Muscle layer of colon (tissue), 2 donors: ENCODE measurements around the gene VPS11.

Experiments
- H3K27ac ChIP-seq: one replicate; pipeline ENCODE4 v1.7.0; 2013; ENCODE audit warnings: low read depth, mild to moderate bottlenecking, low read length, moderate library complexity
- H3K27me3 ChIP-seq, 2 donors: one replicate each; pipeline ENCODE4 v1.7.0; 2013; ENCODE audit warnings: low read length in 2 of 2, mild to moderate bottlenecking in 2 of 2; ENCODE audit not compliant: insufficient read depth in 2 of 2, control insufficient read depth in 1 of 2
- H3K36me3 ChIP-seq: one replicate; pipeline ENCODE4 v1.7.0; 2013; ENCODE audit warnings: mild to moderate bottlenecking, low read length; ENCODE audit not compliant: insufficient read depth
- H3K4me1 ChIP-seq: one replicate; pipeline ENCODE4 v1.7.0; 2013; ENCODE audit warnings: mild to moderate bottlenecking, low read length; ENCODE audit not compliant: insufficient read depth
- H3K4me3 ChIP-seq, 2 donors: one replicate each; pipeline ENCODE4 v1.7.0; 2013; ENCODE audit warnings: low read length in 2 of 2, low read depth in 1 of 2, mild to moderate bottlenecking in 1 of 2, moderate library complexity in 1 of 2
- H3K9ac ChIP-seq: one replicate; pipeline ENCODE4 v1.7.0; 2013; ENCODE audit warnings: low read length
- H3K9me3 ChIP-seq: one replicate; pipeline ENCODE4 v1.7.0; 2013; ENCODE audit warnings: mild to moderate bottlenecking, low read length
- donor health status: abdominal sarcoma.
- donor health status: Adenocarcinoma of cecum.

VPS11 gene

DNA sequence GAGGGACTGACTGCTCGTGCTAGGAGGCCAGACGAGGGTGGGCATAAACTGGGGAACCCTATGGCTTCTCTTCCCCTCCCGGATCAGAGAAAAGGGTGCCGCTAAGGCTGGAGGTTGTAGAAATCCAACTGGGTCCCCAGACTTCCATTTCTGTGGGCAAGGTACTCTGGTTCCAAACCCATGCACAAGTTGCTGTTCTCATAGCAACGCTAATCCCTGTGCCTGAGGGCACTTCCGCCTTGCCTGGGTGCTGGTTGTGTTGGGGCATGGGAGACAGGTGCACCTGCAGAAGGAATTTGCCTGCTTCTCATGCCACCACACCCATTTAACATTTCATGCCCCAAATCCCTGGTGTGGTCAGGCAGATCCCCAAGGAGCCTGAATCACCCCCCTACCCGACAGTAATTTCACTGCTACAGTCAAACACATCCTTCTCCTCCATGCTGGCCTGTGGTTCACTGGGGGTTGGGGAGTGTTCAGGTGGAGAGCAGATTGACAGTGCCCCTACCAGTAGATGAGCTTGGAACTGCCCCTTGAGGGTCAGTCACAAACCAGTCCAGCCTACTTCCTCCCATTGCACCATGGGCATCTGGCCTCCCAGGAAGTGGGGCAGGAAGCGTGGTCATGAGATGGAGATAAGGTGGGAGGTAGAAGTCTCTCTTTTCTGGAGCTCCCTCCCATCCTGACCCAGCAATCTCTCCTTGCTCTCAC lies 40.7 kb downstream of the VPS11 start:
- no peaks in the 10 kb centered on the region for H3K9me3 ChIP-seq
- no peaks in the 10 kb centered on the region for H3K27me3 ChIP-seq
- peaks cover 27% of the 10 kb centered on the region for H3K4me1 ChIP-seq
- peaks cover 17% of the 10 kb centered on the region for H3K36me3 ChIP-seq
- peak overlapping the region; percentile 58 to 91 for H3K4me3 ChIP-seq
- peak overlapping the region; percentile 80 for H3K27ac ChIP-seq
- H3K9ac ChIP-seq: peak overlapping the region; percentile 44

DNA sequence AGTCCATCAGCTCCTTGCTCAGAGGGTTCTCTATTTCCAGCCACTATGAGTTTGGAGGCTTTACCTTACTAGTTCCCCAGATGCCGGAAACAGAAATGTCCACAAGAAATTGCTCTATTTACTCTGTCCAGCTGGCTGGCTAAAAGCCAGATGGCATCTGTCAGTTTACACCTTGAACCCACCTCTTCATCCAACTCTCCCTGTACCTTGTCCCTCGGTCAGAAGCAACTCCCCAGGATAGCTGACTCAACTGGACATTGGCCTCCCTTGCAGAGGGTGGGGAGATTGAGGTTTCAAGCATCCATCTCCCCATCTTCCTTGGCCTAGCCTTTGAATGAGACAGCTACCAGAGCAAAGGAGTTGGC lies 41.2 kb downstream of the VPS11 start:
- H3K9me3 ChIP-seq: no peaks in the 10 kb centered on the region
- peak overlapping the region in 1 of 2 donors; percentile 58 for H3K4me3 ChIP-seq
- peaks cover 27% of the 10 kb centered on the region for H3K4me1 ChIP-seq
- H3K9ac ChIP-seq: peak overlapping the region; percentile 44
- H3K36me3 ChIP-seq: peaks cover 22% of the 10 kb centered on the region
- no peak overlapping the region for H3K27ac ChIP-seq
- H3K27me3 ChIP-seq: no peaks in the 10 kb centered on the region

DNA sequence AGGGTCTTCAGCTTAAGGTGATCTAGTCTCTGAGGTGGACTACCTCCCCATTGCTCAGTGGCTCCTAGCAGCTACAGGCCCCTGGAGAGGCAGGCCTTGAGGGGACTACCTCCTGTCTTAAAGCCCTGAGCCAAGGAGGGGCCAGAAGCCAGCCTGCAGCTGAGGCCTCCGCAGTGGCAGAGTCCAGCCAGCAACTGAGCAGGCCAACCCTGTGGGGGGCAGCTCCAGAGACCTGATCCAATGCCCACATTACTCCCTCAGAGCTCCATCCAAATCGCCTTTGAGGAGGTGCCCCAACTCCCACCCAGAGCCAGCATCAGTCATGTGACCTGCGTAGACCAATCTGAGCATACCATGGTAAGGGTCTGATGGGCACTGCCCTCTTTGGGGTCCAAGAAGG lies 42.2 kb downstream of the VPS11 start:
- Histone ChIP-seq H3K27ac (no peak overlapping the region), H3K27me3 (no peaks in the 10 kb centered on the region), H3K4me1 (peaks cover 27% of the 10 kb centered on the region), H3K9me3 (no peaks in the 10 kb centered on the region), H3K9ac (no peak overlapping the region), H3K4me3 (no peak overlapping the region), H3K36me3 (peaks cover 30% of the 10 kb centered on the region)

DNA sequence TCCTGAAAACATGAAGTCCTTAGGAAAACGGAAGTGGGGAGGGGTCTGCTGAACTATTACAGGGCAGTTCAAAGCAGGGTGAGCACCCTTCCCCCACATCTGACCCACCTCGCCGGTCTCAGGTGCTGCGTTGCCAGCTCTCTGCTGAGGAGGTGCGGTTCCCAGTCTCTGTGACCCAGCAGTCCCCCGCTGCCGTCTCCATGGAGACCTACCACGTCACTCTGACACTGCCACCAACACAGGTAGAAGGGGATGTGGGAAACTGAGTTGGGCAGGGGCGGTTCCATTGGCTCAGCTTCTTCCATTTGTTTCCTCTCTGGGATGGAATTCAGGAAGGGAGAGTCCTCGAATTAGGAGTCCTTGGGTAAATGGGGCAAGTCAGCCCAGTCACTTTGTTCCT lies 42.8 kb downstream of the VPS11 start:
- H3K27me3 ChIP-seq: no peaks in the 10 kb centered on the region
- peaks cover 27% of the 10 kb centered on the region for H3K4me1 ChIP-seq
- no peak overlapping the region for H3K27ac ChIP-seq
- no peaks in the 10 kb centered on the region for H3K9me3 ChIP-seq
- peaks cover 30% of the 10 kb centered on the region for H3K36me3 ChIP-seq
- no peak overlapping the region for H3K9ac ChIP-seq
- no peak overlapping the region for H3K4me3 ChIP-seq

DNA sequence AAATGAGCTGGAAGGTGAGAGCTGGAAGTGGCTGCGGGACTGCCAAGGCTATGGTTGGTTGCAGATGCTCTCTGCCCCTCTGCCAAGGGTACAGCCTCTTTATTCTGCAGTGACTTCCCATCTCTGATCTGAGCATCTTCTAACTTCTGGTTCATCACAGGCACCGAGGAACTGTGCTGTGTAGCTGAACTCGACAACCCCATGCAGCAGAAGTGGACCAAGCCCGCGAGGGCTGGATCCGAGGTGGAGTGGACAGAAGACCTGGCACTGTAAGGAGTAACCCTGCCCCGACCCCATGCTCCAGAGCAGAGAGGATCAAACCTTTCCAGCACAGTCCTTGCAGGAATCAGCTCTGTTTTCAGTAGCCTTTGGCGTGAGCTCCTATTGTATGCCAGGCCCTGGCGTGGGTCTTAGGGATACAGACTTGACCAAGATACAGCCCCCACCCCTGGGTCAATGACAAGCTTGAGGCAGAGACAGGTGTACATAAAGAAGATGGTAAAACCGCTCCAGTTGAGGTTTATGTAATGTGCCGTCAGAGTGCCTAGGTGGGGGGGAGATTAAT lies 43.8 kb downstream of the VPS11 start:
- H3K9ac ChIP-seq: no peak overlapping the region
- H3K27me3 ChIP-seq: no peaks in the 10 kb centered on the region
- peaks cover 30% of the 10 kb centered on the region for H3K36me3 ChIP-seq
- no peak overlapping the region for H3K4me3 ChIP-seq
- no peak overlapping the region for H3K27ac ChIP-seq
- peaks cover 23% of the 10 kb centered on the region for H3K4me1 ChIP-seq
- no peaks in the 10 kb centered on the region for H3K9me3 ChIP-seq

DNA sequence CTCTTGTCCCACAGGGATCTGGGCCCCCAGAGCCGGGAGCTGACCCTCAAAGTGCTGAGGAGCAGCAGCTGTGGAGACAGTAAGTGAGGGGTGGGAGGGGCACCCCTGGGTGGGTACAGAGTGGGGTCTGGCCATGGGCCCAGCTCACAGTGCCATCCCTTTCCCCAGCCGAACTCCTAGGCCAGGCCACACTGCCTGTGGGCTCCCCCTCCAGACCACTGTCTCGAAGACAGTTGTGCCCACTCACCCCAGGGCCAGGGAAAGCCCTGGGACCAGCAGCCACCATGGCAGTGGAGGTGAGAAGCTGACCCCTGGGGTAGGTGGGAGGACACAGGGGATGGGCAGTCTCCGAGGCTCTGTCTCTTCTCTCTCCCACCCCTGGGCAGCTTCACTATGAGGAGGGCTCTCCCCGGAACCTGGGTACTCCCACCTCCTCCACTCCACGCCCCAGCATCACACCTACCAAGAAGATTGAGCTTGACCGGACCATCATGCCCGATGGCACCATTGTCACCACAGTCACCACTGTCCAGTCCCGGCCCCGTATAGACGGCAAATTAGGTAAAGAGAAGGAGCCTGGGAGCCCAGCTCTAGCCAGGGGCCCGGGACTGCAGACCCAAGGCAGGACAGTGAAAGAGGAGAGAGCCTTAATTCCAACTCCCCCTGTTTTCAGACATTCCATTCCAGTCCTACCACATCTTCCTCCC lies 44.8 kb downstream of the VPS11 start:
- Histone ChIP-seq H3K4me1 (peaks cover 19% of the 10 kb centered on the region), H3K36me3 (peaks cover 30% of the 10 kb centered on the region), H3K27me3 (no peaks in the 10 kb centered on the region)

DNA sequence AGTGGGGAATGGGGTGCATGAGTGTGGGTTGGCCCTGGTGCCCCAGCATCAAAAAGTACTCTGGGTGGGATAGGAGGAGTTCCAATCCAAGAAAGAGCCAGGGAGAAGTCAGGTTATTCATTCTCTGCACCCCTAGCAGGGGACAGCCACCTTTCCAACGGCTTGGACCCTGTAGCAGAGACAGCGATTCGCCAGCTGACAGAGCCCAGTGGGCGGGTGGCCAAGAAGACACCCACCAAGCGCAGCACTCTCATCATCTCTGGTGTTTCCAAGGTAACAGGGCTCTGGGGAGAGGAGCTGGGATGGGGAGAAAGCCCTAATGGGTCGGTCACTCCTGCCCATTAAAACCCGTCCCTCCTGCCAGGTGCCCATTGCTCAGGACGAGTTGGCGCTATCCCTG lies 46.1 kb downstream of the VPS11 start:
- Histone ChIP-seq H3K9ac (no peak overlapping the region), H3K27ac (no peak overlapping the region), H3K36me3 (peaks cover 30% of the 10 kb centered on the region), H3K9me3 (no peaks in the 10 kb centered on the region), H3K27me3 (no peaks in the 10 kb centered on the region), H3K4me1 (peaks cover 11% of the 10 kb centered on the region), H3K4me3 (no peak overlapping the region)

More for the DNA sequence above, 44.8 kb downstream of the VPS11 start:
- H3K4me3 ChIP-seq: no peak overlapping the region
- no peak overlapping the region for H3K27ac ChIP-seq
- H3K9ac ChIP-seq: no peak overlapping the region
- H3K9me3 ChIP-seq: no peaks in the 10 kb centered on the region

DNA sequence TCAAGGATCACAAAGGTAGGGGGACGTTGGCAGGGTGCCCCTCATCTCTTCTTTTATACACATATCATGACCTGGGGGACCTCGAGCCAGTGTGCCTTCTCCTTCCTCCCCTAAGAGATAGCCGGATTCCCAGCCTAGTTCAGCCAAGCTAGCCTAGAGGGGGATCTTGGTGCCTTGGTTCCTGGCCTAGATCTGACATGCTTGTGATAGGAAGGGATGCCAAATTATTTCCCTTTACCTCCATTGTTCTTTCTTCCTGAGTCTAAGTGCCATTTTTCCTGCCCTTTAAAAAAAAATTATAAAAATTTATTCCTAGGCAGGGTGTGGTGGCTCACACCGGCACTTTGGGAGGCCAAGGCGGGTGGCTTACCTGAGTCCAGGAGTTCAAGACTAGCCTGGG lies 46.7 kb downstream of the VPS11 start:
- no peaks in the 10 kb centered on the region for H3K27me3 ChIP-seq
- H3K9me3 ChIP-seq: no peaks in the 10 kb centered on the region
- no peak overlapping the region for H3K4me3 ChIP-seq
- H3K9ac ChIP-seq: no peak overlapping the region
- H3K36me3 ChIP-seq: peaks cover 30% of the 10 kb centered on the region
- H3K27ac ChIP-seq: no peak overlapping the region
- peaks cover 4% of the 10 kb centered on the region for H3K4me1 ChIP-seq

DNA sequence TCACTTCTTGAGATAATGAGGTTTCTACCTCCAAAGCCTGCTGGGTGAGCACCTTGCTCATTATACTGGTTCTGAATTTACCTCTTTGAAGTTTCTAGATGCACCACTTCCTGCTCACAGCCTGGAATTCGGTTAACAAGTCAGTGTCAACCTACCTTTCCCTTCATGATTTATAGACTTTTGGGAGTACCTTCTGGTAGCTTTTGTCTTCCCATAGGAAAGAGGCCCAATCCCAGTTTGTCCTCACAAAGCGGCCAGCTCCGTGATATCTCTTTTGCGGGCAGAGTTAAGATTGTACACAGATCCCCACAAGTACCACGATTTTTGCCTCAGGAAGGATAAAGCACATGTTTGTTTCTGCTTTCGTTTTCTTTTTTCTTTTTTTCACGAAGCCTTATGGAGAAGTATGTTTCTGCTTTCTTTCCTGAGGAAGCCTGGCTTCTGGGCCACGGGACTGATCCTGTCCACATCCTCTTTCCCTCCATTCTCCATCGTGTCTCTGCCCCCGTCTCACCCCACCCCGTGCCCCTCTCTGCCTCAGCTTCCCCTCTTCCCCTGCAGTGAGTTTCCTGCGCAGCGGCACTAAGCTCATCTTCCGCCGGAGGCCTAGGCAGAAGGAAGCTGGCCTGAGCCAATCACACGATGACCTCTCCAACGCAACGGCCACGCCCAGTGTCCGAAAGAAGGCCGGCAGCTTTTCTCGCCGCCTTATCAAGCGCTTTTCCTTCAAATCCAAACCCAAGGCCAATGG lies 48.0 kb downstream of the VPS11 start:
- peaks cover 29% of the 10 kb centered on the region for H3K36me3 ChIP-seq
- H3K4me3 ChIP-seq: no peak overlapping the region

DNA sequence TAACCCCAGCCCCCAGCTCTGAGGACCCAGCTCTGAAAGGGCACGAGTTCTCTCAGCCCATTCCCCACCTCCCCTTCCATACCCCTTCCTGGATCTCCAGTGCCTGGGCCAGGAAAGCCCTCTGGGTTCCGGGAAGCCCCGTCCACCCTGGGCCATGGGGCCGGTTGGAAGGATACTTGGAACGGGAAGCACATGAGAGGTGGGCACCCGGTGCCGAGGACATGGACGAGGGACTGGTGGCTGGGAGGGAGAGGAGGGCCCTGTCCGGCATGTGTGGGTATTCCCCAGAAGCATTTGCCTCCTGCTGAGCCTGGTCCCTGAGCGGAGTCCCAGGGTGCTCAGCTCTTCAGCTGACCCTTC lies 48.6 kb downstream of the VPS11 start:
- no peaks in the 10 kb centered on the region for H3K27me3 ChIP-seq
- H3K9me3 ChIP-seq: no peaks in the 10 kb centered on the region
- peaks cover 7% of the 10 kb centered on the region for H3K4me1 ChIP-seq
- H3K36me3 ChIP-seq: peaks cover 24% of the 10 kb centered on the region
- H3K4me3 ChIP-seq: no peak overlapping the region
- H3K9ac ChIP-seq: no peak overlapping the region
- no peak overlapping the region for H3K27ac ChIP-seq

More for the DNA sequence above, 48.0 kb downstream of the VPS11 start:
- no peaks in the 10 kb centered on the region for H3K27me3 ChIP-seq
- no peak overlapping the region for H3K27ac ChIP-seq
- no peak overlapping the region for H3K9ac ChIP-seq
- H3K9me3 ChIP-seq: no peaks in the 10 kb centered on the region
- H3K4me1 ChIP-seq: peaks cover 4% of the 10 kb centered on the region

DNA sequence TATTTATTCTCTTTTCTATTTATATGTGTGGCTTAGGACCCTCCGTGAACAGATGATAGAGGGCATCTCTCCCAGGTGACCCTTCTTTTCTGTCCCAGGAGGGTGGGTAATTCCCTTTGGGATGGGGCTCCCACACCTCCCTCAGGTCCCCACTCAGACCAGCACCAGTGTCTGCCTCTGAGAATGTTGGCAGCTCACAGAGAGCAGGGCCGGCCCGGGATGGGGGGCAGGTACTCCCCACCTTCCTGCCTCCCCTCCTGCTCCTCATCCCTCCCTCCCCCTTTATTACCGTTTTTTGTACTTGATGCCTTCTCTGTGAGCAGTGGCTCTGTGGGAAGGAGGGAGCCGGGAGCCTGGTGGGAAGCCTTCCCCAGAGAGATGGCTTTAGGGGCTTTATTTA lies 49.0 kb downstream of the VPS11 start:
- Histone ChIP-seq H3K27me3 (no peaks in the 10 kb centered on the region), H3K36me3 (peaks cover 20% of the 10 kb centered on the region), H3K27ac (no peak overlapping the region), H3K9me3 (no peaks in the 10 kb centered on the region), H3K4me3 (no peak overlapping the region), H3K4me1 (peaks cover 7% of the 10 kb centered on the region), H3K9ac (no peak overlapping the region)
